ENCODE data around the gene SLC7A9.

DNA sequence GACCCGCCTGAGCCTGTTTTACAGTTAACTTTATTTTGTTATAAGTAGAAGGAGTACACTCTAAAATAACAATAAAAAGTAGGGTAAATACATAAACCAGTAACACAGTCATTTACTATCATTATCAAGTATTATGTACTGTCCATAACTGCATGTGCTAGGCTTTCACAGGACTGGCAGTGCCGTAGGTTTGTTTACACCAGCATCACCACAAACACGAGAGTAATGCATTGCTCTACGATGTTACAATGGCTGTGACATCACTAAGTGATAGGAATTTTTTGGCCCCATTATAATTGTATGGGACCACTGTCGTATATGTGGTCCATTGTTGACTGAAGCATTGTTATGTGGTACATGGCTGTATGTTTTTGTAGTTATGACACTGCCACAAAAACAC is 41.3 kb upstream of the SLC7A9 start:
- no peak for TF ChIP-seq POLR2AphosphoS5 (IDR thresholded peaks at IDR 0.05; ENCODE audit: low read depth, low read length)
- no peak for TF ChIP-seq TAF1 (IDR thresholded peaks at IDR 0.05; ENCODE audit: borderline replicate concordance, low read depth, low read length)

Measured in GM12892 (cell line).